ENCODE measurements around the gene ABHD16A. TPM values are rescaled to one million over a fixed set of nuclear protein-coding genes. Genes with fewer than 3 reads are reported as not detected.
"Not testable (repeated sequence)": the region's sequence is repeated elsewhere in the genome, so short reads cannot be mapped to it uniquely, and the experiment has no call there.

The ABHD16A gene
- total RNA-seq, 1 donor from 2014 or later = 52.7 TPM

DNA sequence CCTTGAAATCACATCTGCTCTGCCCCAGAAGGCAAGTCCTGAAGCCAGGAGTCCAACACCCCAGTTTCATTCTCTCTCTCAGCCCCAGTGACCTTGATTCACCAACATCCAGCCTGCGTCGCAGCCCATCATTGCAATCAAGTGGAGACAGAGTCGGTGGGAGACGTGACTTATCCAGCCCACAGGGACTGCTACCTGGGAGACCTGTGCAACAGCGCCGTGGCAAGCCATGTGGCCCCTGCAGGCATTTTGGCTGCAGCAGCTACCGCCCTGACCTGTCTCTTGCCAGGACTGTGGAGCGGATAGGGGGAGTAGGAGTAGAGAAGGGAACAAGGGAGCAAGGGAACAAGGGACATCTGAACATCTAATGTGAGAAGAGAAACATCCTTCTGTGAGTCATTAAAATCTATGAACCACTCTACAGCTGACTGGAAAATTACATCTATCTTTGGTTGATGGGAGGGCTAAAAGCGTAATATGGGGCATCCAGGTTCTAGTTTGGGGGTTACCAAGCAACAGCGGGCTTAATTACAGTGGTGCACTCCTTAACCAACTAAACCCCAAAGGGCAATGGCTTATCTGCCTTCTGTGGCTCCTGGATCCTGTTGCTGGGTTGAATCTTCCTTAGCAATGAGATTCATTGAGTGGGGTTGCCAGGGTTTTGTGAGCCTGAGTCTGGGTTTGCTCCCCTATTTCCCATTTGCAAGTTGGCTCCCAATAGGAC lies 14.5 kb upstream of the ABHD16A start:
- H3K27me3 Mint-ChIP-seq (ENCODE audit: low read depth) = peaks cover 11% of the 10 kb centered on the region
- H3K4me3 Mint-ChIP-seq (ENCODE audit: low read depth) = no peak overlapping the region
- H3K27ac Mint-ChIP-seq = no peak overlapping the region
- no peak for DNase-seq (ENCODE audit: low spot score)
- no peaks in the 10 kb centered on the region for H3K36me3 Mint-ChIP-seq (ENCODE audit: low read depth)
- peaks cover 7% of the 10 kb centered on the region for H3K4me1 Mint-ChIP-seq (ENCODE audit: low read depth)
- no peaks in the 10 kb centered on the region for H3K9me3 Mint-ChIP-seq
- intact Hi-C loops (cut with micrococcal nuclease) = no loop called here

DNA sequence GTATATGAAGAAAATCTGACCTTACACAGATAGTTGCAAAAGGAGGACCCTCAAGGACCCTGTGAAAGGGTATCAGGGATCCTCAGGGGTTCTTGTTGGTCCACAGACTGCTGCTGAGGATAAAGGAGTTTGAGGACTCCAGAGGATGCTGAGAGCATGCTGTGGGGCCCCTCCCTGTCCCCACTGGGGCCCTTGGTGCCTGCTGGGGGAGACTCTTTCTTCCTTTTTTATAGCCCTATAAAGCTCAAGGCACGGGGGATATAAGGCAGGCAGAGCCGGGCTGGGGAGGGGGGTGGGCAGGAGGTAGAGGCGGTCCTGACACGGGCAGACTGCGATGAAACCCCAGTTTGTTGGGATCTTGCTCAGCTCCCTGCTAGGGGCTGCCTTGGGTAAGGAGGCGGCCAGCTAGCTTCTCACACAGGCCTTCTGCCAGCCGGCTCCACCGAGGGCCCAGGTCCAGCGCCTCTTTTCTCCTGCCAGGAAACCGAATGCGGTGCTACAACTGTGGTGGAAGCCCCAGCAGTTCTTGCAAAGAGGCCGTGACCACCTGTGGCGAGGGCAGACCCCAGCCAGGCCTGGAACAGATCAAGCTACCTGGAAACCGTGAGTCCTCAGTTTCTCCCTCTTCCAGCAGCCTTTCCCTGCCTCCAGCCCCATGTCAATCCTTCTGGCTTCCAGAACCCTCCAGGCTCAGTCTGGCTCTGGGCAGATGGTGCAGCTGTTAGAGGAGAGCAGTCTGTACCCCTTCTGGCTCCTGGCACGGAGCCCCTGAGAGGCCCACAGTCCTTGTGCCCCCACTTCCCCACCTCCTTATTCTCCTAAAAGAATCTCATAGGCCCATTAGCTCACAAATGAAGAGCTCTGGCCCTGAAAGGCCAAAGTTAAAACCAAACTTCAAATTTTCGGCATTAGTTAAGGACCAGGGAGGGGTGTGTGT lies 12.2 kb upstream of the ABHD16A start, which contains the start of gene LY6G6D:
Gene LY6G6D, plus strand, starts transcription at position 327 of the 937 bp plus-strand sequence. Its CDS starts 8 bp downstream, at position 335.
- no peak within 1 kb of the TSS for H3K4me3 Mint-ChIP-seq (ENCODE audit: low read depth)
- intact Hi-C loops (cut with micrococcal nuclease) = no loop called here
- no peaks in the 10 kb centered on the region for H3K36me3 Mint-ChIP-seq (ENCODE audit: low read depth)
- peaks cover 9% of the 10 kb centered on the region for H3K4me1 Mint-ChIP-seq (ENCODE audit: low read depth)
- no peak within 1 kb of the TSS for H3K27ac Mint-ChIP-seq
- peaks cover 13% of the 10 kb centered on the region for H3K27me3 Mint-ChIP-seq (ENCODE audit: low read depth)
- H3K9me3 Mint-ChIP-seq = no peaks in the 10 kb centered on the region
- no peak for DNase-seq (ENCODE audit: low spot score)

DNA sequence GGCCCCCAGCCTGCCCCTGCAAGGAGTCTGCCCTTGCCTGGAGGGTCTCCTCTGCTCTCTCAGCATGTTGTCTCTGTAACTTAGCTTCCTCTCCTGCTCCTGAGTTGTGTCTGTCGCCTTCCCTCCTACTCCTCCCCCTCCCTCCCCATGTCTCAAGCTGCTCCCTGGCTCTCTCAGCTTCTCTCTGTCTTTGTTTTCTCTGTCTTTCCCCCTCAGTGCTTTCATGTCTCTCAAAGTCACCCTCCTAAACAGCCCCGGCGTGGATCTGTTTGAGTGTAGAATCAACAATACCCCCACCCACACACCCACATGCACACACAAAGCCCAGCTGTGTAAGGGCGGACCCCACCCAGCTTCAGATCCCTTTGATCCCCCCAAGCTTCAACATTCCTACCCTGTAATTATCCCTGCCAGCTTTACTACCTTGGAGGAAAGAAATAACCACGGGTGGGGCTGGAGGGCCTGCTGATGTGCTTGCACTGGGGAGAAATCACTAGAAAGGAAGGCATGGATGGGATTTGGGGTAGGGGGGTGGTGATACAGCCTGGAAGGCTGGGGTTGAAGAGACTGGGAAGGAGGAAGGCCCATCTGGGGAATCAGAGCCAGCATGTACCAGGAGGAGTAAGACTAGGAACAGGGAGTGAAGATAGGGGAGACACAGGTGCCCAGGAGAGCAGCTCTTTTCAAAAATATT lies 11.0 kb upstream of the ABHD16A start:
- peaks cover 9% of the 10 kb centered on the region for H3K27me3 Mint-ChIP-seq (ENCODE audit: low read depth)
- no peaks in the 10 kb centered on the region for H3K9me3 Mint-ChIP-seq
- no peak overlapping the region for H3K27ac Mint-ChIP-seq
- peaks cover 9% of the 10 kb centered on the region for H3K4me1 Mint-ChIP-seq (ENCODE audit: low read depth)
- no peak for DNase-seq (ENCODE audit: low spot score)
- H3K4me3 Mint-ChIP-seq (ENCODE audit: low read depth) = no peak overlapping the region
- intact Hi-C loops (cut with micrococcal nuclease) = no loop called here
- no peaks in the 10 kb centered on the region for H3K36me3 Mint-ChIP-seq (ENCODE audit: low read depth)

DNA sequence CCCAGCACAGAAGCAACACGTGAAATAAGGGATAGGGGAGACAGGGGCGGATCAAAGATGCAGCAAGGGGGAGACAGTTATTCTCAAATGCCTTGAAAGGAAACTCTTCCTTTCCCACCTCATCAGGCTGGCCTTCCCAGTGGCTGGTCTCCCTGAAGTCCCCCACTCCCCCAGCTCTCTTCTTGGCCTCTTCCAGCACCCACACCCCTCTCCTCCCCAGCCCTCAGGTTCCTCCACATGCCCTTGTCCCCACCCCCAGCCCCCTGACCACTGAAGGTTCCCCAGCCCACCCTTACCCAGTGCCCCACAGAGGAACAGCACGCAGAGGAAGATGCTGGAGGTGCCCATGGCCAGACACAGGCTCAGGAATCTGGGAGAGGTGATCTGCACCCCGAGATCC lies 10.3 kb upstream of the ABHD16A start:
- H3K36me3 Mint-ChIP-seq (ENCODE audit: low read depth) = no peaks in the 10 kb centered on the region
- H3K4me3 Mint-ChIP-seq (ENCODE audit: low read depth) = no peak overlapping the region
- H3K9me3 Mint-ChIP-seq = no peaks in the 10 kb centered on the region
- H3K4me1 Mint-ChIP-seq (ENCODE audit: low read depth) = peaks cover 9% of the 10 kb centered on the region
- intact Hi-C loops (cut with micrococcal nuclease) = no loop called here
- DNase-seq (ENCODE audit: low spot score) = no peak
- peaks cover 9% of the 10 kb centered on the region for H3K27me3 Mint-ChIP-seq (ENCODE audit: low read depth)
- no peak overlapping the region for H3K27ac Mint-ChIP-seq

DNA sequence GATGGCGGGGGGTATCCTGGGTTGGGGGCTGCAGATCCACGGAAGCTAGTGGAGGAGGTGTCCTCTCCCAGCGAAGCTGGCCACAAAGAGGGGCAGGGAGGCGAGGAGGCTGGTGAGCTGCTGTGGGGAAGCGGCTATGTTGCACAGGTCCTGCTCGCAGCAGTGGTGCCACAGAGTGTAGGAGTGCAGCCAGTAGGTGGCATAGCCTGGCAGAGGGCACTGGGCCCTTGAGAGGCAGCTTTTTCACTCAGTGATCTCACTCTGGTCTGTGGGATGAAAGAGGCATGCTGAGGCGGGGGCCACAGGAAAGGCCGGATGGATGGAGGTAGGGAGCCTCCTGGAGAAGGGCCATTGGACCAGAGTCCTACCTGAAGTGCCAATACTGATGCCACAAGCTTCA lies 9.2 kb upstream of the ABHD16A start:
- H3K36me3 Mint-ChIP-seq (ENCODE audit: low read depth) = no peaks in the 10 kb centered on the region
- H3K4me1 Mint-ChIP-seq (ENCODE audit: low read depth) = peaks cover 9% of the 10 kb centered on the region
- intact Hi-C loops (cut with micrococcal nuclease) = no loop called here
- peaks cover 9% of the 10 kb centered on the region for H3K27me3 Mint-ChIP-seq (ENCODE audit: low read depth)
- no peak for DNase-seq (ENCODE audit: low spot score)
- H3K9me3 Mint-ChIP-seq = no peaks in the 10 kb centered on the region
- H3K4me3 Mint-ChIP-seq (ENCODE audit: low read depth) = no peak overlapping the region
- no peak overlapping the region for H3K27ac Mint-ChIP-seq

DNA sequence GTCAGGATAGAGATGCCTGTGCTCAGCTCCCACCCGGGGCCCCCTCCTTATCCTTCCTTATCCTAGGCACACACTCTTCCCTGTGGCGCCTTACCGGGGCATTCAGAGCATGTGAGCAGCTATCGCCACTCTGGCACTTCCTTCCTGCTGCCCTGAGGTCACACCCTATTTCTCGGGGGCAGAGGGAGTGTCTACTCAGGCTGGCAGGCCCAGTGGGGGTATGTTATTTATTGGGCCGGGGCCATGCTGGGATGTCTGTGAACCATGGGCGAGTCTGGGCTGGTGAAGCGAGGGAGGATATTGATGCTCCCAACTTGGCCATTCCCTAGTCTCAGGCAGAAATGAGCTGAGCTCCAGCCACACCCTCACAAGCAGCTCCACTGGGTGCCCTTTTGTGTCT lies 8.1 kb upstream of the ABHD16A start:
- intact Hi-C loops (cut with micrococcal nuclease) = no loop called here
- Mint-ChIP-seq H3K27me3 (ENCODE audit: low read depth) (peaks cover 9% of the 10 kb centered on the region), H3K4me3 (ENCODE audit: low read depth) (no peak overlapping the region), H3K36me3 (ENCODE audit: low read depth) (no peaks in the 10 kb centered on the region), H3K9me3 (no peaks in the 10 kb centered on the region), H3K4me1 (ENCODE audit: low read depth) (peaks cover 9% of the 10 kb centered on the region), H3K27ac (no peak overlapping the region)
- no peak for DNase-seq (ENCODE audit: low spot score)

DNA sequence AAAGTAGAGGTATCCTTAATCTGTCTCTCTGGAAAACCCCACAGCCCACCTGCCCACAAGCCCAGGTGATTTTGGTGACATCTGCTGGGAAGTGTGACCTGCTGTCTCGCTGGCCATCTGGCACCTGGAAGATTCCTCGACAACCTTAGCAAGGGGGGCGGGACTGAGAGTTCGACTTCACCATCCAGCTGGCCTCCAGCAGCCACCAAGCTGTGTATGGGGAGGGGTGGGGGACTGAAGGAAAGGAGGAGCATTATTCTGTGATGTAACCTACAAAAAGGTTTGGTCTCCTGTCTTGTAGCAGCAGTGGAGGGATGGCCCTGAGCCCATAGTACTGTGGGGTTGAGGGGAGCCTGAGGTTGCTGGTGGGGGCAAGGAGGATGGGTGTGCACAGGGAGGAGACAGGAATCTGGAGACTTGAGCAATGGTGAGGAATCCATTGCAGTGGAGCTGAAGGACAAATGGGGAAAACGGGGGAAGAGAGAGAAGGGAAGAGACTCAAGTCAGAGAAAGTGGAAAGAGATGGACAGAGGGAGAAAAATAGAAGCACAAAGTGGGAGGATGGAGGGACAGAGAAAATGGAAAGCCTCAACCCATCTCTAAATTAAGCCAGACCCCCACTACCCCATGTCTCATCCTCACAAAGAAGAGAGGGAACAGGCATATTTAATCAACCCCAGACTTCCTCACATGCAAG lies 7.5 kb upstream of the ABHD16A start:
- intact Hi-C loops (cut with micrococcal nuclease) = no loop called here
- H3K27ac Mint-ChIP-seq = no peak overlapping the region

DNA sequence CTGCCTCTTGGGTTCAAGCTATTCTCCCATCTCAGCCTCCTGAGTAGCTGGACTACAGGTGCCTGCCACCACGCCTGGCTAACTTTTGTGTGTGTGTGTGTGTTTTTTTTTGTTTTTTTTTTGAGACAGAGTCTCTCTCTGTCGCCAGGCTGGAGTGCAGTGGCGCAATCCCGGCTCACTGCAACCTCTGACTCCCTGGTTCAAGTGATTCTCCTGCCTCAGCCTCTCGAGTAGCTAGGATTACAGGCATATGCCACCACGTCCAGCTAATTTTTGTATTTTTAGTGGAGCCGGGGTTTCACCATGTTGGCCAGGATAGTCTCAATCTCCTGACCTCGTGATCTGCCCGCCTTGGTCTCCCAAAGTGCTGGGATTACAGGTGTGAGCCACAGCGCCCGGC lies 6.0 kb upstream of the ABHD16A start:
- H3K4me1 Mint-ChIP-seq (ENCODE audit: low read depth); H3K36me3 Mint-ChIP-seq (ENCODE audit: low read depth); H3K4me3 Mint-ChIP-seq (ENCODE audit: low read depth); H3K9me3 Mint-ChIP-seq; H3K27me3 Mint-ChIP-seq (ENCODE audit: low read depth); intact Hi-C loops (cut with micrococcal nuclease); H3K27ac Mint-ChIP-seq; DNase-seq (ENCODE audit: low spot score): not testable (repeated sequence)

More for the DNA sequence above, 7.5 kb upstream of the ABHD16A start:
- no peaks in the 10 kb centered on the region for H3K9me3 Mint-ChIP-seq
- peaks cover 9% of the 10 kb centered on the region for H3K27me3 Mint-ChIP-seq (ENCODE audit: low read depth)
- DNase-seq (ENCODE audit: low spot score) = no peak
- H3K4me1 Mint-ChIP-seq (ENCODE audit: low read depth) = peaks cover 9% of the 10 kb centered on the region
- no peak overlapping the region for H3K4me3 Mint-ChIP-seq (ENCODE audit: low read depth)
- H3K36me3 Mint-ChIP-seq (ENCODE audit: low read depth) = no peaks in the 10 kb centered on the region

DNA sequence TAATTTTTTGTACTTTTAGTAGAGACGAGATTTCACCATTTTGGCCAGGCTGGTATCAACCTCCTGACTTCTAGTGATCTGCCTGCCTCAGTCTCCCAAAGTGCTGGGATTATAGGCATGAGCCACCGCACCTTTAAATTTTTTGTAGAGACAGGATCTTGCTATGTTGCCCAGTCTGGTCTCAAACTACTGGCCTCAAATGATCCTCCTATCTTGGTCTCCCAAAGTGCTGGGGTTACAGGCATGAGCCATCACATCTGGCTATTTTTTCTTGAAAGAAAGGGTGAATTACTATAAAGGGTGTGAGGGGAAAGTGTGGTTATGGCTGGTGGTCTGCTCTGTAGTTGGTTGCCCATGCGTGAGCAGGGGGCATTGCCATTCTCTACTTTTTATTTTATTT lies 5.1 kb upstream of the ABHD16A start:
- Mint-ChIP-seq H3K4me3 (ENCODE audit: low read depth) (no peak overlapping the region), H3K9me3 (no peaks in the 10 kb centered on the region), H3K36me3 (ENCODE audit: low read depth) (no peaks in the 10 kb centered on the region), H3K27ac (no peak overlapping the region), H3K4me1 (ENCODE audit: low read depth) (peaks cover 13% of the 10 kb centered on the region), H3K27me3 (ENCODE audit: low read depth) (peaks cover 6% of the 10 kb centered on the region)
- intact Hi-C loops (cut with micrococcal nuclease) = no loop called here
- DNase-seq (ENCODE audit: low spot score) = no peak

DNA sequence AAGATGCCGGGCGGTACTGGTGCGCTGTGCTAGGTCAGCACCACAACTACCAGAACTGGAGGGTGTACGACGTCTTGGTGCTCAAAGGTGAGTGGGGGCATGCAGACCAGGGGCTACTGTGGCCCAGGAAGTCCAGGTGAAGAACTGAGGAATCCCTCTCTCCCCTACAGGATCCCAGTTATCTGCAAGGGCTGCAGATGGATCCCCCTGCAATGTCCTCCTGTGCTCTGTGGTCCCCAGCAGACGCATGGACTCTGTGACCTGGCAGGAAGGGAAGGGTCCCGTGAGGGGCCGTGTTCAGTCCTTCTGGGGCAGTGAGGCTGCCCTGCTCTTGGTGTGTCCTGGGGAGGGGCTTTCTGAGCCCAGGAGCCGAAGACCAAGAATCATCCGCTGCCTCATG lies 4.6 kb upstream of the ABHD16A start:
- Mint-ChIP-seq H3K36me3 (ENCODE audit: low read depth) (no peaks in the 10 kb centered on the region), H3K9me3 (no peaks in the 10 kb centered on the region), H3K4me3 (ENCODE audit: low read depth) (no peak overlapping the region), H3K27me3 (ENCODE audit: low read depth) (peaks cover 4% of the 10 kb centered on the region), H3K27ac (no peak overlapping the region), H3K4me1 (ENCODE audit: low read depth) (peaks cover 13% of the 10 kb centered on the region)
- no peak for DNase-seq (ENCODE audit: low spot score)
- intact Hi-C loops (cut with micrococcal nuclease) = no loop called here

DNA sequence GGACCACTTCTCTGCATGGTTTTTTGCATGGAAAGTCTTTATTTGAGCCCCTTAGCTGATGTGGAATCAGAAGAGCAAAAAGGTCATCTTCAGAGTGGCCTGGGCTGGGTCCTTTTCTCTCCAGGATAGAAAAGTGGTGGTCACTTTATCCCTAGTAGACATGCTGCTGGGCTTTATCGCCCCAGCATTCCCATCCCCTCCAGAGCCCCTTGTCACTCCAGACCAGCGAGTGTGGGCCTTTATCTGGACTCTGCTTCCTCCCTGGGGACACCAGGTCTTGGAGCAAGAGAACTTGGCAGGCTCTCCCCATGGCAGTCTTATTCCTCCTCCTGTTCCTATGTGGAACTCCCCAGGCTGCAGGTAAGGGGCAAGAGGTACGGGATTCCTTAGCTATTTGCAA lies 3.5 kb upstream of the ABHD16A start, which contains the start of gene LY6G6F:
Gene LY6G6F, plus strand, starts transcription at position 268 of the 400 bp plus-strand sequence. Its CDS starts 41 bp downstream, at position 309.
- no peaks in the 10 kb centered on the region for H3K36me3 Mint-ChIP-seq (ENCODE audit: low read depth)
- H3K4me3 Mint-ChIP-seq (ENCODE audit: low read depth) = no peak within 1 kb of the TSS
- no peaks in the 10 kb centered on the region for H3K27me3 Mint-ChIP-seq (ENCODE audit: low read depth)
- no peaks in the 10 kb centered on the region for H3K9me3 Mint-ChIP-seq
- peaks cover 18% of the 10 kb centered on the region for H3K4me1 Mint-ChIP-seq (ENCODE audit: low read depth)
- DNase-seq (ENCODE audit: low spot score) = no peak
- intact Hi-C loops (cut with micrococcal nuclease) = no loop called here
- no peak within 1 kb of the TSS for H3K27ac Mint-ChIP-seq

DNA sequence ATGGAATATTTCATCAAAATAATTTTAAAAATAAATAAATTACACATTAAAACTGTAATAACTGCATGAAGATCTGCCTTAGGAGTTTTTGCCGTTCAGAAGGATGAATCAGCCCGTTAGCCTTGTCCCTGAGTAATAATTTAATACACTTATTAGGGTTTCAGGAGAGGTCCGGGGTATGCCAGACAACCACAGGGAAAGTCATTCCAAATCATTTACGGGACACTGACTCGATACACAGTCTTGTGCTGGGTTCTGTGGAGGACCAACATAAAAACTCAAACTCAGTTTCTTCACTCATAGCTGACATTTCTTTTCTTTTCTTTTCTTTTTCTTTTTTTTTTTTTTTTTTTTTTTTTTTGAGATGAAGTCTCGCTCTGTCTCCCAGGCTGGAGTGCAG lies 2.8 kb upstream of the ABHD16A start:
- no peaks in the 10 kb centered on the region for H3K9me3 Mint-ChIP-seq
- no peak overlapping the region for H3K27ac Mint-ChIP-seq
- H3K4me1 Mint-ChIP-seq (ENCODE audit: low read depth) = peaks cover 20% of the 10 kb centered on the region
- DNase-seq (ENCODE audit: low spot score) = no peak
- intact Hi-C loops (cut with micrococcal nuclease) = no loop called here
- H3K27me3 Mint-ChIP-seq (ENCODE audit: low read depth) = no peaks in the 10 kb centered on the region
- H3K4me3 Mint-ChIP-seq (ENCODE audit: low read depth) = no peak overlapping the region
- peaks cover 4% of the 10 kb centered on the region for H3K36me3 Mint-ChIP-seq (ENCODE audit: low read depth)
